Colon (tissue), 2 donors: ENCODE measurements around the gene ISM2.
"Not testable (repeated sequence)": the region's sequence is repeated elsewhere in the genome, so short reads cannot be mapped to it uniquely, and the experiment has no call there.

ENCODE experiments used
- FAIRE-seq: peaks from 2 replicates; lab custom pipeline; 2012; peaks lifted over from hg19 to GRCh38; lab: Jason Lieb, UNC
- donor health status: control.
- donor health status: control.

Gene ISM2

GRCh38 chr14:77498120-77498979, at the start of gene ISM2:
Gene ISM2, minus strand, starts transcription at chr14:77498816. Its CDS starts 23 bp downstream, at chr14:77498793.
- FAIRE-seq: no peak

- no peak for FAIRE-seq
These were observed 49.0 kb upstream of the ISM2 start for GRCh38 chr14:77547512-77548180.

GRCh38 chr14:77545171-77545570, 46.6 kb upstream of the ISM2 start:
- FAIRE-seq: not testable (repeated sequence)

GRCh38 chr14:77544571-77544970, 46.0 kb upstream of the ISM2 start:
- FAIRE-seq: no peak

- no peak for FAIRE-seq
These were observed 45.2 kb upstream of the ISM2 start for GRCh38 chr14:77543637-77544334.

- FAIRE-seq: no peak
These were observed 44.6 kb upstream of the ISM2 start for GRCh38 chr14:77543240-77543551.

GRCh38 chr14:77542421-77543239, 44.0 kb upstream of the ISM2 start:
- no peak for FAIRE-seq

GRCh38 chr14:77541905-77542304, 43.3 kb upstream of the ISM2 start:
- FAIRE-seq: no peak

- FAIRE-seq: not testable (repeated sequence)
These were observed 38.3 kb upstream of the ISM2 start for GRCh38 chr14:77536951-77537350.

- FAIRE-seq: no peak
These were observed 32.5 kb upstream of the ISM2 start for GRCh38 chr14:77531071-77531470.

- FAIRE-seq: no peak
These were observed 31.3 kb upstream of the ISM2 start for GRCh38 chr14:77529963-77530362.

- FAIRE-seq: no peak
These were observed 30.6 kb upstream of the ISM2 start for GRCh38 chr14:77529213-77529612.

- FAIRE-seq: not testable (repeated sequence)
These were observed 30.1 kb upstream of the ISM2 start for GRCh38 chr14:77528701-77529100.

GRCh38 chr14:77526266-77526665, 27.6 kb upstream of the ISM2 start:
- no peak for FAIRE-seq

GRCh38 chr14:77524536-77524935, 25.9 kb upstream of the ISM2 start:
- no peak for FAIRE-seq

- no peak for FAIRE-seq
These were observed 24.5 kb upstream of the ISM2 start for GRCh38 chr14:77523109-77523508.

- no peak for FAIRE-seq
These were observed 21.9 kb upstream of the ISM2 start for GRCh38 chr14:77520555-77520954.

GRCh38 chr14:77516126-77516525, 17.5 kb upstream of the ISM2 start:
- no peak for FAIRE-seq

- no peak for FAIRE-seq
These were observed 13.0 kb upstream of the ISM2 start for GRCh38 chr14:77511486-77512162.

GRCh38 chr14:77509366-77509765, 10.8 kb upstream of the ISM2 start:
- no peak for FAIRE-seq

- FAIRE-seq: no peak
These were observed 10.3 kb upstream of the ISM2 start for GRCh38 chr14:77508876-77509275.

GRCh38 chr14:77508249-77508648, 9.6 kb upstream of the ISM2 start:
- FAIRE-seq: no peak
